ENCODE data around the gene APOBEC2. TPM values are rescaled to one million over a fixed set of nuclear protein-coding genes. Genes with fewer than 3 reads are reported as not detected.

Gene APOBEC2
- total RNA-seq, 2 experiments from 2014 or later = not detected

GRCh38 chr6:41045664-41046063, 7.3 kb upstream of the APOBEC2 start:
- Histone ChIP-seq H4K20me1 (ENCODE audit: insufficient read depth, low read length) (no peaks in the 10 kb centered on the region), H3K4me3 (ENCODE audit: low read depth, low read length, poor library complexity, severe bottlenecking) (no peak overlapping the region), H3K4me2 (ENCODE audit: low read length) (no peak overlapping the region), H3K9me3 (ENCODE audit: low read length) (no peaks in the 10 kb centered on the region), H3K9me2 (ENCODE audit: insufficient read depth, low read length) (no peaks in the 10 kb centered on the region), H2AFZ (ENCODE audit: low read length) (no peak overlapping the region), H3K79me2 (ENCODE audit: insufficient read depth, low read depth, low read length) (no peaks in the 10 kb centered on the region), H3K4me1 (ENCODE audit: insufficient read depth, low read length, poor library complexity, severe bottlenecking) (no peaks in the 10 kb centered on the region), H3K36me3 (ENCODE audit: insufficient read depth, low read length) (no peaks in the 10 kb centered on the region), H3K27ac (ENCODE audit: low read depth, low read length, poor library complexity, severe bottlenecking) (no peak overlapping the region)
- DNase-seq (ENCODE audit: low spot score) = no peak
- intact Hi-C loops (cut with micrococcal nuclease; ENCODE audit: unreplicated experiment) = no loop called here
- TF ChIP-seq CTCF (conservative IDR thresholded peaks at IDR 0.05; ENCODE audit: low read length) = no peak
- TF ChIP-seq EZH2phosphoT487 (IDR thresholded peaks at IDR 0.05; ENCODE audit: borderline replicate concordance, low read depth, low read length) = no peak
- ChIA-PET POLR2A (interaction anchor here (0.6 to 1.6 kb wide), 2 partner anchors 10 to 16 kb away, joined by 4 to 5 read pairs; no protein-coding TSS in a partner anchor), CTCF (ENCODE audit: unreplicated experiment) (no interaction called here)
- no TSS peak for BruUV-seq (replicated peaks)

GRCh38 chr6:41046084-41046483, 6.9 kb upstream of the APOBEC2 start:
- Histone ChIP-seq H4K20me1 (ENCODE audit: insufficient read depth, low read length) (no peaks in the 10 kb centered on the region), H3K4me2 (ENCODE audit: low read length) (no peak overlapping the region), H3K9me2 (ENCODE audit: insufficient read depth, low read length) (no peaks in the 10 kb centered on the region), H3K36me3 (ENCODE audit: insufficient read depth, low read length) (no peaks in the 10 kb centered on the region), H3K4me1 (ENCODE audit: insufficient read depth, low read length, poor library complexity, severe bottlenecking) (no peaks in the 10 kb centered on the region), H3K27ac (ENCODE audit: low read depth, low read length, poor library complexity, severe bottlenecking) (no peak overlapping the region), H3K9me3 (ENCODE audit: low read length) (no peaks in the 10 kb centered on the region), H2AFZ (ENCODE audit: low read length) (no peak overlapping the region), H3K79me2 (ENCODE audit: insufficient read depth, low read depth, low read length) (no peaks in the 10 kb centered on the region), H3K4me3 (ENCODE audit: low read depth, low read length, poor library complexity, severe bottlenecking) (no peak overlapping the region)
- CTCF ChIA-PET (ENCODE audit: unreplicated experiment) = no interaction called here
- intact Hi-C loops (cut with micrococcal nuclease; ENCODE audit: unreplicated experiment) = no loop called here
- no peak for DNase-seq (ENCODE audit: low spot score)
- POLR2A ChIA-PET = interaction anchor here (0.6 to 1.6 kb wide), 4 partner anchors 9 to 666 kb away, joined by 3 to 5 read pairs (median 4); no protein-coding TSS in a partner anchor
- no peak for TF ChIP-seq CTCF (conservative IDR thresholded peaks at IDR 0.05; ENCODE audit: low read length)
- TF ChIP-seq EZH2phosphoT487 (IDR thresholded peaks at IDR 0.05; ENCODE audit: borderline replicate concordance, low read depth, low read length) = no peak
- no TSS peak for BruUV-seq (replicated peaks)

- CTCF ChIA-PET (ENCODE audit: unreplicated experiment) = no interaction called here
- Histone ChIP-seq H3K4me3 (ENCODE audit: low read depth, low read length, poor library complexity, severe bottlenecking) (no peak overlapping the region), H2AFZ (ENCODE audit: low read length) (no peak overlapping the region), H3K9me3 (ENCODE audit: low read length) (no peaks in the 10 kb centered on the region), H3K27ac (ENCODE audit: low read depth, low read length, poor library complexity, severe bottlenecking) (no peak overlapping the region), H3K9me2 (ENCODE audit: insufficient read depth, low read length) (no peaks in the 10 kb centered on the region), H3K36me3 (ENCODE audit: insufficient read depth, low read length) (no peaks in the 10 kb centered on the region), H3K4me1 (ENCODE audit: insufficient read depth, low read length, poor library complexity, severe bottlenecking) (peaks cover 11% of the 10 kb centered on the region), H3K79me2 (ENCODE audit: insufficient read depth, low read depth, low read length) (no peaks in the 10 kb centered on the region), H4K20me1 (ENCODE audit: insufficient read depth, low read length) (no peaks in the 10 kb centered on the region), H3K4me2 (ENCODE audit: low read length) (no peak overlapping the region)
- POLR2A ChIA-PET = interaction anchor here (1.6 kb wide), 1 partner anchor 8 kb away, joined by 5 read pairs; no protein-coding TSS in a partner anchor
- DNase-seq (ENCODE audit: low spot score) = no peak
- intact Hi-C loops (cut with micrococcal nuclease; ENCODE audit: unreplicated experiment) = no loop called here
- TF ChIP-seq CTCF (conservative IDR thresholded peaks at IDR 0.05; ENCODE audit: low read length) (no peak), EZH2phosphoT487 (IDR thresholded peaks at IDR 0.05; ENCODE audit: borderline replicate concordance, low read depth, low read length) (no peak)
- BruUV-seq (replicated peaks) = no TSS peak
These were observed 5.7 kb upstream of the APOBEC2 start for GRCh38 chr6:41047306-41047705.
